ENCODE measurements around the gene ZNF831.

- no peak for TF ChIP-seq CTCF (IDR thresholded peaks at IDR 0.05)
- TF ChIP-seq POLR2A (IDR thresholded peaks at IDR 0.05): no peak
These were observed 9.8 kb upstream of the ZNF831 start for GRCh38 chr20:59153832-59154231.
